Neural cell (in vitro differentiated cells): ENCODE results near the gene KCNJ16.

ENCODE experiments used
- CTCF ChIP-seq: fragments of 450-650 bp; IDR thresholded peaks from 2 replicates; pipeline ENCODE4 v1.5.1; 2014; ENCODE audit warnings: antibody characterized with exemption, mild to moderate bottlenecking, moderate library complexity; ENCODE audit not compliant: poor library complexity, severe bottlenecking
- EP300 ChIP-seq: fragments of 450-650 bp; conservative IDR thresholded peaks from 2 replicates; pipeline ENCODE4 v1.6.1; 2014; ENCODE audit warnings: antibody characterized with exemption, mild to moderate bottlenecking, moderate library complexity; ENCODE audit not compliant: poor library complexity, severe bottlenecking
- EZH2 ChIP-seq: fragments of 200-600, 300-800 bp; shearing (Covaris generic), sonication (generic); IDR thresholded peaks from 2 replicates; pipeline ENCODE4 v1.6.1; 2014; ENCODE audit warnings: antibody characterized with exemption, low read length, borderline replicate concordance, mild to moderate bottlenecking; ENCODE audit not compliant: insufficient read depth, poor library complexity, severe bottlenecking
- MXI1 ChIP-seq: fragments of 450-650 bp; conservative IDR thresholded peaks from 2 replicates; pipeline ENCODE4 v1.6.1; 2014; ENCODE audit warnings: antibody characterized with exemption, mild to moderate bottlenecking; ENCODE audit not compliant: poor library complexity, severe bottlenecking

DNA sequence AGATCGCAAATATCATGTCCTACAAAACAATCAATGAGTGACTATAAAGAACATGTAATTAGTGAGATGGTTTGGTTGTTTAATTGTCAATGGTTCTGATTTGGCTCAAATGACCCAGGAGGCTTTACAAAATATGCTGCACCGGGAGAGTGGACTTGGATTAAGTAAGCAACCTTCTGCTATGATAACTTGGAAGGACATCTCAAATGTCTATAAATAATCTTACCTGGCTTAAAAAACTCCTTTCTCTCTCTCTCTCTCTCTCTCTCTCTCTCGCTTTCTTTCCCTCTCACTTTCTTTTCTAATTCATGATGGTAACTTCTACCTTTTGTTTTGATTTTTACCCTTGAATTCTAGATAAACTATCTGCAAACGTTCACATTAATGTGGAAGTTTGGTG lies 108.5 kb downstream of the KCNJ16 start:
- no peak for TF ChIP-seq EZH2
- TF ChIP-seq CTCF: no peak
- no peak for TF ChIP-seq EP300
- TF ChIP-seq MXI1: no peak
